Fibroblast of villous mesenchyme (primary cell): ENCODE results near the gene HES4. TPM values are rescaled to one million over a fixed set of nuclear protein-coding genes. Genes with fewer than 3 reads are reported as not detected.

ENCODE experiments used
- DNase-seq: peaks from one replicate; pipeline ENCODE4 v3.0.0-alpha.2; 2010; ENCODE audit warnings: low read depth
- H3K4me3 ChIP-seq: 2 replicates; pipeline ENCODE4 v1.5.1; 2011; ENCODE audit warnings: low read depth, mild to moderate bottlenecking, low read length
- total RNA-seq: library from RNA; depleted of rRNA; stranded (reverse); fragments of >200 nt; gene quantifications from 2 replicates; pipeline ENCODE4 v1.2.3, GENCODE V29; 2012
- TF ChIP-seq, protein P1 (sequence below): IDR thresholded peaks from 2 replicates; pipeline ENCODE4 v1.5.1; 2012; ENCODE audit warnings: low read depth, mild to moderate bottlenecking, low read length; ENCODE audit not compliant: insufficient read depth

The HES4 gene
- total RNA-seq, 1 donor, result 2.2 TPM

DNA sequence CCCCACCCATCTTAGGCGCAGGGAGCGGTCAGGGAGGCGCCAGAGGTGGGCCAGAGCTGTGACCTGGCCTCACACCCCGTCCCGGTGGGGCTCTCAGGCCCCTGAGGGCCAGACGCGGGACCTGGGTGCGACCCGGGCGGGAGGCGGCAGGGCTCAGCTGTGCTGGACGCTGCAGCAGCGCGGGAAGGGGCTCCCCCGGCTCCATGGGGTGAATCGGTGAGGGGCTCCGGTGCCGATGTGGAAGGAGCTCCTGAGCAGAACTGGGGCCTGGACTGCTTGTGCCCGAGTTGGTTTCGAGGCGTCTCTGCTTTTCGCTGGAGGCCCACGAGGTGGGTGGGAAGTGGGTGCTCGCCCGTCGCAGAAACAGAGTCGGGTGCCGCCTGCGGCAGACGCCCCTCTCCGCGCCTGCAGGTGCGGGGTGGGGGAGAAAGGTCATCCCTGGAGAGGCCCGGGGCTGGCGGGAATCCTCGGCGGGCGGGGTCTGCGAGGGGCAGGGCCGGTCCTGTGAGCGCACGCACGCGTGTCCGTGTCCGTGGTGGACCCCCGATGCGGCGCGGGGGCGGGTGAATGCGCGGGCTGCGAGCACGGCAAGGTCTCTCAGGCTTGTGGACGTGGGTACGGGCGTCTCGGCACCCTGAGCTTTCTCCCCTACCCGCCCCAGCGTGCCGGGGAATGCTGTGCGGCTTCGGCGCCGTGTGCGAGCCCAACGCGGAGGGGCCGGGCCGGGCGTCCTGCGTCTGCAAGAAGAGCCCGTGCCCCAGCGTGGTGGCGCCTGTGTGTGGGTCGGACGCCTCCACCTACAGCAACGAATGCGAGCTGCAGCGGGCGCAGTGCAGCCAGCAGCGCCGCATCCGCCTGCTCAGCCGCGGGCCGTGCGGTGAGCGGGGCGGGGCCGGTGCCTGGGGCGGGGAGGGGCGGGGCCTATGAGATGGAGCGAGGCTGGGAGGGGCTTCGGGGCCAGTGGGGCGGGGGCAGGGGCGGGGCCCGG lies 40.4 kb upstream of the HES4 start:
- H3K4me3 ChIP-seq, result peak overlapping the region; percentile 49
- TF ChIP-seq, protein P1, sequence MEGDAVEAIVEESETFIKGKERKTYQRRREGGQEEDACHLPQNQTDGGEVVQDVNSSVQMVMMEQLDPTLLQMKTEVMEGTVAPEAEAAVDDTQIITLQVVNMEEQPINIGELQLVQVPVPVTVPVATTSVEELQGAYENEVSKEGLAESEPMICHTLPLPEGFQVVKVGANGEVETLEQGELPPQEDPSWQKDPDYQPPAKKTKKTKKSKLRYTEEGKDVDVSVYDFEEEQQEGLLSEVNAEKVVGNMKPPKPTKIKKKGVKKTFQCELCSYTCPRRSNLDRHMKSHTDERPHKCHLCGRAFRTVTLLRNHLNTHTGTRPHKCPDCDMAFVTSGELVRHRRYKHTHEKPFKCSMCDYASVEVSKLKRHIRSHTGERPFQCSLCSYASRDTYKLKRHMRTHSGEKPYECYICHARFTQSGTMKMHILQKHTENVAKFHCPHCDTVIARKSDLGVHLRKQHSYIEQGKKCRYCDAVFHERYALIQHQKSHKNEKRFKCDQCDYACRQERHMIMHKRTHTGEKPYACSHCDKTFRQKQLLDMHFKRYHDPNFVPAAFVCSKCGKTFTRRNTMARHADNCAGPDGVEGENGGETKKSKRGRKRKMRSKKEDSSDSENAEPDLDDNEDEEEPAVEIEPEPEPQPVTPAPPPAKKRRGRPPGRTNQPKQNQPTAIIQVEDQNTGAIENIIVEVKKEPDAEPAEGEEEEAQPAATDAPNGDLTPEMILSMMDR, result peak; percentile 18
- DNase-seq, result peak; percentile 89

DNA sequence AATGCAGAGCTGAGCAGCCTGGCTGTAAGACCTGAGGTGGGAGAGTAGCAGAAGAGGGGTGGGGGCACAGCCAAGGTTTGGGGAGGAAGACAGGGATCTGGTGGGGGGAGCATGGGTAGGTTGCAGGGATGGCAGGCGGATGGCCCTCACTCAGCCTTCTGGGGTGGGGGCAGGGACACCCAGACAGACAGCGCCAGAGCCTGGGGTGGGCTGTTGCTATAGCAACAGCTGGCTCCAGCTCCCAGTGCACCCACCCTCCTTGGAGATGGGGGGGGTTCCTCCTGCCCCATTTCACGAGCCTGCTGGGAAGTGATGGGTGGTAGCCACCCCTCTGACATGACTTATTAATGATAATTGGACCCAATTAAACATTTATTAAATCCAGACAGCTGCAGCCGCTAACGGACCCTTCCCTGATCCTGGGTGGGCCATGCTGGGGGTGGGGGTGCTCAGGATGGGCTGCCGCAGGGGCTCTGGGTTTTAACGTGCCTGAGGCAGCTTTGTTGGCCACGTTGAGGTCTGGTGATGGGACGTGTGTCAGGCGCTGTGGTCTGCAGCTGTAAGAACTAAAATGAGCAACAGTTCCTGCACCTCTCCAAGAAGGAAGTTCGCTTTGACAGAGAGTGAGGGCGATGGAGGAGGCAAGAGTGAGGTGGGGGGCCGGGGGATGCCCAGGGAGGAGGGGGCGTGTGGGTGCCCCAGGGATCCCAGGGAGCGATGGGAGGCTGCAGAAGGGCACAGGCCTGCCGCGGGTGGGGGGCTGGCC lies 39.4 kb upstream of the HES4 start:
- TF ChIP-seq, protein P1, result no peak
- DNase-seq, result no peak
- no peak overlapping the region for H3K4me3 ChIP-seq

DNA sequence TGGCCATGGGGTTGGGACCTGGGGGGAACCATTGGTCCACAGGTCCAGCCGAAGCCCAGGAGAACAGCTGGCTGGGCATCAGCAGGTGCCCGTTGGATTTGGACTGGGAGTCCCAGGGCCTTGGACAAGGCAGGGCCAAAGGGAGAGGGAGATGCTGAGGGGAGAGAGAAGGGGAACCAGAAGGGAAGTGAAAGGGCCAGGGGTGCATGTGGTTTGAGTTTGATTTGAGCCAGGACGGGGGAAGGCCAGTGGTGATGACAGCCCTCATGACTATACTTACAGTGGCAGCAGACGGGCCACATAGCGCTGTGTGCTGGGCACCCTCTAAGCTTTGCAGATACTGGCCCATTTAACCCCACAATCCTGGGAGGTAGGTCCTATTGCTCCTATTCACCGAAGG lies 38.8 kb upstream of the HES4 start:
- TF ChIP-seq, protein P1, result no peak
- no peak for DNase-seq
- H3K4me3 ChIP-seq, result no peak overlapping the region

DNA sequence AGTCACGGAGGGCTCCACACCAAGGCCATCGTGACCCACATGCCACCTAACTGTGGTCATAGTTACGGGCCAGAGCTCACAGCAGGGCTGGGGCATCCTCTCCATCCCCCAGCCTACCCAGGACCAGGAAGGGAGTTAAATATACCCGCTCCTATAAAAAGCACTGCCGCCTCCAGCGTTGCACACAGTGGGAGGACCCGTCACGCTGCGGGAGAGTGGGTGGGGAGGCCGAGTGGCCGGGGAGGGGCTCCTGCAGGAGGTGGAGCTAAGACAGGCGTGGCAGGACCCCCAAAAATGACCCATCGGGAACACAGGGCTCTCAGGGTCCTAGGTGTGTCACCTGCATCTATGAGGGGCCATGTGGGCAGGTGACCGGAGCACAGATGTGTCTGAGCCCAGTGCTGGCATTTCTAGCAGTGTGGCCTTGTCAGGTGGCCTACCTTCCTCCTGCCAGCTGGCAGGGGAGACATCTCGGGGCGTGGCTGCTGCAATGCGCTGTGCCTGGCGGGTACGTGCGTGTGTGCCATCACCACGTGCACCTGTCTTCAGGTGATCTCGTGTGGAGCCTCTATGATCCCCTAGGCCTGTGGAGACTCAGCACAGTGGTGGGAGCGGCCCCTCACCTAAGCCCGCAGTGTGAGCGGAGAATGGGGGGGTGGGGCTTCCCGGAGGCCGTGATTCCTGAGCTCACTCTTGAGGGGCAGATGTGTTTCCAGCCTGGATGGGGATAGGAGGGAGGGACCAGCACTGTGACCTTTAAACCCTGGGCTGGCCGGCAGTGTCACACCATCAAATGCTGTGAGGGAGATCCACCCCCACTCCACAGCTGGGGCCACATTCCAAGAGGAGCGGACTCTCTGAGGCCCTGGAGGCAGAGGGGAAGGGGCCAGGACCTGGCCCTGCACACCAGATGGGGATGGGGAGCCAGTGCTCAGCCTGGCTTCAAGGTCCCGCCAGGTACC lies 37.8 kb upstream of the HES4 start:
- no peak overlapping the region for H3K4me3 ChIP-seq
- DNase-seq, result no peak
- TF ChIP-seq, protein P1, result no peak

DNA sequence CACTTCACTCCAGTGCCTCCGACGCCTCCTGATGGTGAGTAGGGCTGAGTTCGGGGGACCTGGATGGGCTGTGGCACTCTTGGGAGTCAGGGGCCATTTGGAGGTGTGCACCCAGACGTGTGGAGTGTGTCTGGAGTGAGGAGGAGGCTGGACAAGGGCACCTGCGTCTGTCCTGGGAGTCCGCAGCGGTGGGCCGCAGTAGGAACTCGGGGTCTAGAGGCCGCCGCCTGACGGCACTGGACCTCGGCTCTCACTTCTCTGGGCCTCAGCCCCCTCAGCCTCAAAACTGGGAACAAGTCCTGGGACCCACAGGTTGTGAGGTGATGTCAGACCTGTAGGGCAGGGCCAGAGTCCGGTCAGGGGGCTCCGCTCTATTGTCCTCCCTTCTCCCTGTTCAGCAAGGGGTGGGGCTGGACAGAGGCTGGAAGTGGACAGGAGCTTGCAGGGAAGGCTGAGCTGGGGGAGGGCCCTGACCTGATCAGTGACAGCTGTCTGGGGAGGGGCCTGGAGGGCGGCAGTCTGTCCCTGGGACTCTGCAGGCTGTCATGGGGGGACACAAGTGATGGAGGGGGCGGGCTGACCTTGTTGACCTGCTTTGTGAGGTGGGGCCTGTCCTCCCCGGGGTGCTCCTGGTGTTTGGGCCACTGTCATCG lies 35.5 kb upstream of the HES4 start:
- H3K4me3 ChIP-seq, result no peak overlapping the region
- TF ChIP-seq, protein P1, result no peak
- DNase-seq, result no peak

DNA sequence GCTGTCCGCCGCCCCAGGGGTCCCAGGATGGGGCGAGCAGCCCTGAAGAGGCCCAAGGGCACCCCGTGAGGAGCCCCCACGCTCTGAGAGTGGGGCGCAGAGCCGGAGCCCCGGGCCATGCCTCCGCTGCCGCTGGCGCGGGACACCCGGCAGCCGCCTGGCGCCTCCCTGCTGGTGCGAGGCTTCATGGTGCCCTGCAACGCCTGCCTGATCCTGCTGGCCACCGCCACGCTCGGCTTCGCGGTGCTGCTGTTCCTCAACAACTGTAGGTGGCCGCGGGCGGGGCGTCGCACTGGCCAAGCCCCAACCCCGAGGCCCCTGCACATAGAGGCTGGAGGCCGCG lies 34.5 kb upstream of the HES4 start:
- TF ChIP-seq, protein P1, result no peak
- H3K4me3 ChIP-seq, result no peak overlapping the region
- no peak for DNase-seq
